HepG2 (cell line): ENCODE measurements around the gene PLPPR3. TPM values are rescaled to one million over a fixed set of nuclear protein-coding genes. Genes with fewer than 3 reads are reported as not detected.

Source experiments
- ARNTL ChIP-seq: sonication (generic); formaldehyde crosslinking; IDR thresholded peaks from 2 replicates; pipeline ENCODE4 v1.4.0; 2020; ENCODE audit warnings: mild to moderate bottlenecking, missing genetic modification reagents
- HNF1A ChIP-seq, 2 experiments: sonication (generic) in 1 of 2; formaldehyde crosslinking in 1 of 2; IDR thresholded peaks; 2 replicates each; pipeline versions ENCODE4 v1.4.0 to v1.6.1; 2016 to 2020; ENCODE audit warnings: borderline replicate concordance in 1 of 2, low read depth in 1 of 2, mild to moderate bottlenecking in 1 of 2, missing genetic modification reagents in 1 of 2
- HOXA5 ChIP-seq: sonication (generic); formaldehyde crosslinking; IDR thresholded peaks from 2 replicates; pipeline ENCODE4 v1.4.0; 2020; ENCODE audit warnings: missing genetic modification reagents
- MLLT10 ChIP-seq: sonication (generic); formaldehyde crosslinking; IDR thresholded peaks from 2 replicates; pipeline ENCODE4 v1.4.0; 2020; ENCODE audit warnings: missing genetic modification reagents
- NR1H2 ChIP-seq: sonication (generic); formaldehyde crosslinking; IDR thresholded peaks from 2 replicates; pipeline ENCODE4 v1.8.1; 2022; ENCODE audit warnings: low read depth, missing genetic modification reagents, borderline replicate concordance
- PRDM15 ChIP-seq: sonication (generic); formaldehyde crosslinking; IDR thresholded peaks from 2 replicates; pipeline ENCODE4 v1.4.0; 2020; ENCODE audit warnings: missing genetic modification reagents
- RBFOX2 ChIP-seq: fragments of 200-400 bp; formaldehyde crosslinking; IDR thresholded peaks from 2 replicates; pipeline ENCODE4 v1.6.1; 2017; ENCODE audit warnings: low read depth, mild to moderate bottlenecking, low read length
- SETDB1 ChIP-seq: sonication (generic); formaldehyde crosslinking; IDR thresholded peaks from 2 replicates; pipeline ENCODE4 v1.5.1; 2020; ENCODE audit warnings: missing genetic modification reagents, mild to moderate bottlenecking, borderline replicate concordance
- UBTF ChIP-seq: sonication (generic); formaldehyde crosslinking; IDR thresholded peaks from 2 replicates; pipeline ENCODE4 v1.4.0; 2020; ENCODE audit warnings: mild to moderate bottlenecking, missing genetic modification reagents
- ZFY ChIP-seq: sonication (generic); formaldehyde crosslinking; IDR thresholded peaks from 2 replicates; pipeline ENCODE4 v1.4.0; 2020; ENCODE audit warnings: missing genetic modification reagents
- ZNF256 ChIP-seq: sonication (generic); formaldehyde crosslinking; conservative IDR thresholded peaks from 2 replicates; pipeline ENCODE4 v1.4.0; 2020; ENCODE audit warnings: missing genetic modification reagents
- ZNF280D ChIP-seq: sonication (generic); formaldehyde crosslinking; IDR thresholded peaks from 2 replicates; pipeline ENCODE4 v1.5.1; 2020; ENCODE audit warnings: mild to moderate bottlenecking, missing genetic modification reagents
- ZNF777 ChIP-seq: sonication (generic); formaldehyde crosslinking; IDR thresholded peaks from 2 replicates; pipeline ENCODE4 v1.4.0; 2020; ENCODE audit warnings: missing genetic modification reagents
- ZSCAN21 ChIP-seq: sonication (generic); formaldehyde crosslinking; IDR thresholded peaks from 2 replicates; pipeline ENCODE4 v1.8.0; 2022; ENCODE audit warnings: mild to moderate bottlenecking, missing genetic modification reagents, moderate library complexity, borderline replicate concordance
- polyA plus RNA-seq, 8 experiments: library from polyadenylated mRNA; depleted of rRNA in 3 of 8; stranded (reverse) in 7 of 8; unstranded in 1 of 8; fragments of >200 nt; fragmentation: Illumina TruSeq in 4 of 8; extraction: Trizol in 4 of 8; gene quantifications; 2 replicates each; pipeline versions ENCODE4 v1.2.1 to v1.2.3, GENCODE V29; 2011 to 2016; ENCODE audit warnings: low read depth in 4 of 8, missing spikeins in 1 of 8, mixed read lengths in 1 of 8; ENCODE audit not compliant: insufficient read depth in 1 of 8
- total RNA-seq, 5 experiments: library from RNA; depleted of rRNA; stranded (reverse); fragments of >200 nt; fragmentation: Illumina TruSeq; extraction: Trizol; gene quantifications; 2 replicates each; pipeline ENCODE4 v1.2.3, GENCODE V29; 2016; ENCODE audit warnings: low read depth in 1 of 5

Gene PLPPR3
- total and polyA plus RNA-seq, 2 of the 13 experiments (the other 11 are each of a cell fraction or from before 2014, with no cell fraction given), result 0.07 to 0.16 TPM

- TF ChIP-seq PRDM15 (CRISPR knock-in tag) (0 out of 2 replicates have a peak, but pooled peaks have one; percentile 19), ZNF280D (CRISPR knock-in tag) (0 out of 2 replicates have a peak, but pooled peaks have one; percentile 59), HOXA5 (0 out of 2 replicates have a peak, but pooled peaks have one; percentile 36), RBFOX2 (peak; percentile 89), ZNF256 (CRISPR knock-in tag) (0 out of 2 replicates have a peak, but pooled peaks have one; percentile 36), HNF1A (IDR thresholded peaks at IDR 0.05; ENCODE audit: low read depth) (peak; percentile 38; the same call in 1 of the 2 replicates), HNF1A (CRISPR knock-in tag; IDR thresholded peaks at IDR 0.05; ENCODE audit: borderline replicate concordance) (0 out of 2 replicates have a peak, but pooled peaks have one; percentile 21), NR1H2 (CRISPR knock-in tag) (0 out of 2 replicates have a peak, but pooled peaks have one; percentile 11), ZSCAN21 (CRISPR knock-in tag) (0 out of 2 replicates have a peak, but pooled peaks have one; percentile 18), MLLT10 (CRISPR knock-in tag) (peak; percentile 84), ARNTL (no peak), ZNF777 (CRISPR knock-in tag) (0 out of 2 replicates have a peak, but pooled peaks have one; percentile 3), UBTF (CRISPR knock-in tag) (peak; percentile 59), SETDB1 (CRISPR knock-in tag) (no peak), ZFY (CRISPR knock-in tag) (0 out of 2 replicates have a peak, but pooled peaks have one; percentile 19)
Measured at GRCh38 chr19:798415-799075, 23.2 kb downstream of the PLPPR3 start (continued).
